B cell (primary cell): Measurements from ENCODE around the gene TCERG1L. TPM values are rescaled to one million over a fixed set of nuclear protein-coding genes. Genes with fewer than 3 reads are reported as not detected.

Experiments
- ATAC-seq: fragments of 200-7000 bp; cut with Tn5 transposase; one replicate; pipeline ENCODE4 v1.10.0; 2021; ENCODE audit warnings: low read depth, mild to moderate bottlenecking, moderate number of reproducible peaks, moderate library complexity
- CTCF ChIA-PET: fragments of 350-600 bp; sonication (Branson Sonifier 250); formaldehyde crosslinking; loops from one replicate; lab custom pipeline; 2021; ENCODE audit warnings: antibody characterized with exemption, inconsistent platforms; lab: Charles Lee
- POLR2A ChIA-PET: fragments of 350-600 bp; sonication (Branson Sonifier 250); formaldehyde crosslinking; loops from one replicate; lab custom pipeline; 2021; ENCODE audit warnings: antibody characterized with exemption; lab: Charles Lee
- DNase-seq: peaks from one replicate; pipeline ENCODE4 v3.0.0; 2013
- H2AFZ ChIP-seq: 2 replicates; pipeline ENCODE4 v1.6.1; 2012; ENCODE audit warnings: mild to moderate bottlenecking, low read depth, low read length; ENCODE audit not compliant: insufficient read depth, poor library complexity, severe bottlenecking
- H3K27ac ChIP-seq, 2 donors: 1 replicate in 1 of 2; 2 replicates in 1 of 2; pipeline ENCODE4 v1.5.1; 2012 to 2013; ENCODE audit warnings: low read length in 2 of 2, mild to moderate bottlenecking in 2 of 2, moderate library complexity in 1 of 2
- H3K27me3 ChIP-seq, 4 experiments: fragments of 200-600 bp in 1 of 4; sonication (generic) in 1 of 4; replicated peaks in 1 of 4; 1 replicate in 2 of 4; 2 replicates in 2 of 4; pipeline versions ENCODE4 v1.6.1 to v1.7.0; 2013 to 2016; ENCODE audit warnings: low read length in 3 of 4, mild to moderate bottlenecking in 2 of 4, mixed read lengths in 1 of 4, moderate library complexity in 1 of 4; ENCODE audit not compliant: insufficient read depth in 4 of 4, control insufficient read depth in 3 of 4; ENCODE audit errors: control extremely low read depth in 1 of 4
- H3K36me3 ChIP-seq, 2 experiments: replicated peaks in 1 of 2; 1 replicate in 1 of 2; 2 replicates in 1 of 2; pipeline versions ENCODE4 v1.6.1 to v1.7.1; 2013; ENCODE audit warnings: low read length in 1 of 2; ENCODE audit not compliant: insufficient read depth in 2 of 2, control insufficient read depth in 1 of 2; ENCODE audit errors: control extremely low read depth in 1 of 2, extremely low read depth in 1 of 2
- H3K4me1 ChIP-seq, 2 donors: fragments of 200-600 bp in 1 of 2; sonication (generic) in 1 of 2; 1 replicate in 1 of 2; 2 replicates in 1 of 2; pipeline versions ENCODE4 v1.5.1 to v1.6.1; 2013 to 2017; ENCODE audit warnings: low read length in 2 of 2; ENCODE audit not compliant: control insufficient read depth in 2 of 2, insufficient read depth in 2 of 2
- H3K4me2 ChIP-seq: replicated peaks from 2 replicates; pipeline ENCODE3; 2012; ENCODE audit warnings: mild to moderate bottlenecking, low read depth, low read length; ENCODE audit not compliant: poor library complexity, severe bottlenecking
- H3K4me3 ChIP-seq, 5 experiments: fragments of 200-600 bp in 1 of 5; sonication (generic) in 1 of 5; 1 replicate in 3 of 5; 2 replicates in 2 of 5; pipeline versions ENCODE4 v1.5.1 to v1.7.0; 2011 to 2016; ENCODE audit warnings: low read length in 4 of 5, mild to moderate bottlenecking in 4 of 5, low read depth in 2 of 5, control low read depth in 1 of 5, moderate library complexity in 1 of 5; ENCODE audit not compliant: insufficient read depth in 1 of 5; ENCODE audit errors: control extremely low read depth in 1 of 5, extremely low read depth in 1 of 5
- H3K79me2 ChIP-seq: fragments of 200-600 bp; sonication (generic); one replicate; pipeline ENCODE4 v1.6.0; 2016; ENCODE audit warnings: low read length; ENCODE audit not compliant: control insufficient read depth, insufficient read depth
- H3K9ac ChIP-seq: fragments of 200-600 bp; sonication (generic); 2 replicates; pipeline ENCODE4 v1.6.1; 2017; ENCODE audit warnings: mild to moderate bottlenecking, low read length, moderate library complexity
- H3K9me3 ChIP-seq, 3 donors: one replicate each; pipeline versions ENCODE4 v1.6.1 to v1.7.1; 2013; ENCODE audit warnings: low read length in 2 of 3; ENCODE audit not compliant: control insufficient read depth in 2 of 3, insufficient read depth in 1 of 3; ENCODE audit errors: control extremely low read depth in 1 of 3
- H4K20me1 ChIP-seq: 2 replicates; pipeline ENCODE4 v1.6.0; 2012; ENCODE audit warnings: mild to moderate bottlenecking, low read length; ENCODE audit not compliant: insufficient read depth, control insufficient read depth, poor library complexity, severe bottlenecking
- H3K27ac Mint-ChIP-seq: one replicate; pipeline ENCODE4 v1.8.0; 2021; ENCODE audit warnings: mixed read lengths
- H3K27me3 Mint-ChIP-seq: one replicate; pipeline ENCODE4 v1.8.0; 2021; ENCODE audit warnings: mixed read lengths
- H3K4me1 Mint-ChIP-seq: one replicate; pipeline ENCODE4 v1.8.0; 2021; ENCODE audit warnings: mixed read lengths
- H3K4me3 Mint-ChIP-seq: one replicate; pipeline ENCODE4 v1.8.0; 2021; ENCODE audit warnings: mixed read lengths
- H3K9me3 Mint-ChIP-seq: one replicate; pipeline ENCODE4 v1.8.0; 2022; ENCODE audit warnings: mixed read lengths; ENCODE audit not compliant: insufficient read depth
- CTCF ChIP-seq: fragments of 200-600 bp; IDR thresholded peaks from one replicate; pipeline ENCODE4 v1.8.0; 2022; ENCODE audit warnings: antibody characterized with exemption, mild to moderate bottlenecking
- EZH2 ChIP-seq: IDR thresholded peaks from 2 replicates; pipeline ENCODE4 v1.6.1; 2012; ENCODE audit warnings: borderline replicate concordance, low read depth, mild to moderate bottlenecking, moderate library complexity, low read length; ENCODE audit not compliant: insufficient read depth, poor library complexity, severe bottlenecking
- WGBS: methylation state at CpG from one replicate; pipeline ENCODE4 v1.1.5; 2013; ENCODE audit warnings: missing lambda C conversion rate; ENCODE audit not compliant: insufficient coverage; 5-methylcytosine and 5-hydroxymethylcytosine counted together
- intact Hi-C: fragments of 100-400 bp; cut with micrococcal nuclease; formaldehyde crosslinking; loops from one replicate; pipeline ENCODE4 v1.10.0; 2022
- polyA plus RNA-seq: library from polyadenylated mRNA; depleted of rRNA; stranded (reverse); fragments of >200 nt; gene quantifications from 2 replicates; pipeline ENCODE4 v1.2.3, GENCODE V29; 2012
- total RNA-seq, 2 donors: library from RNA; stranded (reverse); fragments of 120-200 nt in 1 of 2; gene quantifications; 1 replicate in 1 of 2; 2 replicates in 1 of 2; pipeline versions ENCODE4 v1.2.3 to v1.2.4, GENCODE V29; 2013 to 2022

Gene TCERG1L
- total and polyA plus RNA-seq, 2 donors (not counting 1 experiment from before 2014, with no cell fraction given), result 0.10 TPM; not detected in 1

- Histone ChIP-seq H3K27ac (no peak overlapping the region), H3K27me3 (no peaks in the 10 kb centered on the region), H3K4me1 (no peaks in the 10 kb centered on the region), H3K4me2 (no peak overlapping the region), H4K20me1 (no peaks in the 10 kb centered on the region), H3K36me3 (no peaks in the 10 kb centered on the region), H3K9ac (no peak overlapping the region), H3K79me2 (no peaks in the 10 kb centered on the region), H3K9me3 (peaks cover 0 to 51% (median 0%) of the 10 kb centered on the region in 3 donors), H3K4me3 (no peak overlapping the region), H2AFZ (no peak overlapping the region)
- DNase-seq (no peak), ATAC-seq (no peak)
- intact Hi-C loops, result no loop called here
- H3K4me3 Mint-ChIP-seq, result no peak overlapping the region
- TF ChIP-seq EZH2 (no peak), CTCF (no peak)
- no peak overlapping the region for H3K27ac Mint-ChIP-seq
- no peaks in the 10 kb centered on the region for H3K9me3 Mint-ChIP-seq
- H3K27me3 Mint-ChIP-seq, result no peaks in the 10 kb centered on the region
- CTCF ChIA-PET, result no interaction called here
- WGBS, result 92% methylated on average over 11 of the region's 14 CpGs
- no peaks in the 10 kb centered on the region for H3K4me1 Mint-ChIP-seq
- POLR2A ChIA-PET, result no interaction called here
These were observed 196.2 kb downstream of the TCERG1L start for GRCh38 chr10:131115321-131115720.

GRCh38 chr10:131114846-131115245 is 196.7 kb downstream of the TCERG1L start:
- H3K4me3 Mint-ChIP-seq, result no peak overlapping the region
- H3K4me1 Mint-ChIP-seq, result no peaks in the 10 kb centered on the region
- H3K4me3 ChIP-seq, result no peak overlapping the region
- H3K27ac Mint-ChIP-seq, result no peak overlapping the region
- H3K27me3 Mint-ChIP-seq, result no peaks in the 10 kb centered on the region
- no peak for DNase-seq
- H3K9me3 Mint-ChIP-seq, result no peaks in the 10 kb centered on the region
- H3K4me1 ChIP-seq, result no peaks in the 10 kb centered on the region
- H3K4me2 ChIP-seq, result no peak overlapping the region
- H3K27ac ChIP-seq, result no peak overlapping the region
- H2AFZ ChIP-seq, result no peak overlapping the region
- POLR2A ChIA-PET, result no interaction called here
- intact Hi-C loops, result no loop called here
- H3K36me3 ChIP-seq, result no peaks in the 10 kb centered on the region
- TF ChIP-seq EZH2 (no peak), CTCF (no peak)
- H4K20me1 ChIP-seq, result no peaks in the 10 kb centered on the region
- no peak for ATAC-seq
- H3K9me3 ChIP-seq, result peaks cover 0 to 53% (median 0%) of the 10 kb centered on the region in 3 donors
- H3K9ac ChIP-seq, result no peak overlapping the region
- CTCF ChIA-PET, result no interaction called here
- H3K79me2 ChIP-seq, result no peaks in the 10 kb centered on the region
- H3K27me3 ChIP-seq, result no peaks in the 10 kb centered on the region
- WGBS, result 97% methylated on average over 15 of the region's 15 CpGs
